Measurements from ENCODE around the gene GALNT17.
"Not testable (repeated sequence)": the region's sequence is repeated elsewhere in the genome, so short reads cannot be mapped to it uniquely, and the experiment has no call there.

Gene GALNT17

DNA sequence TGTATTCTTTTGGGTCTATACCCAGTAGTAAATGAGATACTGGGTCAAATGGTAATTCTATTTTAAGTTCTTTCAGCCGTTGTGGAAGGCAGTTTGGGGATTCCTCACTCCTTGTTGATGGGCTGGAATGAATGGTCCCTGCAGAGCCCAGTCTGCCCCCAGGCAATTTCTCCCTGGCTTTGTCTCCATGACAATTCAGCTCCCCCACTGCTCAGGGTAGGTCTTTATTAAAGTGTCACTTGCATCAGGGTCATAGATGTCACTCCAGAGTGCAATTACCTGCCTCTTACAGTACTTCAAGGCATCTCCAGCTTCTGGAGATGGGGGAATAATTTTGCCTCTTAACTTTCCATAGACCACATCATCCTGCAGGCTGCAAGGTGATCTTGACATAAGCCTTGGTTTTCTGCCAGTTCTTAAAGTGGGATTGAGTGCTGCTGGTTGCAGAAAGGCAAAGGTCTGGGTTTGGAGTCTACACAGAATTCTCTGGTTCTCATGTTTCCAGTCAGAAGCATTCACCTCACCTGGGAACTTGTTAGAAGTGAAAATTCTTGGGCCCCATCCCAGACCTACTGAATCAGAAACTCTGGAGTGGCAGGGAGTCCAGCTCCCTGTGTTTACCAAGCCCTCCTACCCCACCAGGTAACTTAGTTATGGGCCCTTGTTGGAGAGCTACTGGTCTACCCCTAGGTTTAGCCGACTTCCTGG is 442.4 kb downstream of the GALNT17 start:
- no peak overlapping the region for H3K27ac ChIP-seq
- ChIA-PET CTCF (no interaction called here), POLR2A (ENCODE audit: low non-redundant PET) (no interaction called here)
- DNase-seq (ENCODE audit: low spot score): no peak
- TF ChIP-seq, protein P1, sequence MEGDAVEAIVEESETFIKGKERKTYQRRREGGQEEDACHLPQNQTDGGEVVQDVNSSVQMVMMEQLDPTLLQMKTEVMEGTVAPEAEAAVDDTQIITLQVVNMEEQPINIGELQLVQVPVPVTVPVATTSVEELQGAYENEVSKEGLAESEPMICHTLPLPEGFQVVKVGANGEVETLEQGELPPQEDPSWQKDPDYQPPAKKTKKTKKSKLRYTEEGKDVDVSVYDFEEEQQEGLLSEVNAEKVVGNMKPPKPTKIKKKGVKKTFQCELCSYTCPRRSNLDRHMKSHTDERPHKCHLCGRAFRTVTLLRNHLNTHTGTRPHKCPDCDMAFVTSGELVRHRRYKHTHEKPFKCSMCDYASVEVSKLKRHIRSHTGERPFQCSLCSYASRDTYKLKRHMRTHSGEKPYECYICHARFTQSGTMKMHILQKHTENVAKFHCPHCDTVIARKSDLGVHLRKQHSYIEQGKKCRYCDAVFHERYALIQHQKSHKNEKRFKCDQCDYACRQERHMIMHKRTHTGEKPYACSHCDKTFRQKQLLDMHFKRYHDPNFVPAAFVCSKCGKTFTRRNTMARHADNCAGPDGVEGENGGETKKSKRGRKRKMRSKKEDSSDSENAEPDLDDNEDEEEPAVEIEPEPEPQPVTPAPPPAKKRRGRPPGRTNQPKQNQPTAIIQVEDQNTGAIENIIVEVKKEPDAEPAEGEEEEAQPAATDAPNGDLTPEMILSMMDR (conservative IDR thresholded peaks at IDR 0.05; ENCODE audit: low read depth): no peak

GRCh38 chr7:71580027-71580426 is 448.1 kb downstream of the GALNT17 start:
- no peak overlapping the region for H3K27ac ChIP-seq
- no peak for DNase-seq (ENCODE audit: low spot score)
- TF ChIP-seq, protein P1 (conservative IDR thresholded peaks at IDR 0.05; ENCODE audit: low read depth): no peak
- POLR2A ChIA-PET (ENCODE audit: low non-redundant PET): no interaction called here
- CTCF ChIA-PET: no interaction called here

- ChIA-PET POLR2A (ENCODE audit: low non-redundant PET) (no interaction called here), CTCF (no interaction called here)
- no peak for DNase-seq (ENCODE audit: low spot score)
- TF ChIP-seq, protein P1 (conservative IDR thresholded peaks at IDR 0.05; ENCODE audit: low read depth): no peak
- no peak overlapping the region for H3K27ac ChIP-seq
Measured at GRCh38 chr7:71584256-71584655, 452.3 kb downstream of the GALNT17 start.

- DNase-seq (ENCODE audit: low spot score): no peak
- CTCF ChIA-PET: interaction anchor here (0.6 kb wide), 1 partner anchor 415 kb away, joined by 3 read pairs; no protein-coding TSS in a partner anchor
- H3K27ac ChIP-seq: no peak overlapping the region
- TF ChIP-seq, protein P1 (conservative IDR thresholded peaks at IDR 0.05; ENCODE audit: low read depth): no peak
- POLR2A ChIA-PET (ENCODE audit: low non-redundant PET): no interaction called here
Measured at GRCh38 chr7:71591876-71592275, 459.9 kb downstream of the GALNT17 start.

- CTCF ChIA-PET: interaction anchor here (0.6 kb wide), 1 partner anchor 415 kb away, joined by 3 read pairs; no protein-coding TSS in a partner anchor
- POLR2A ChIA-PET (ENCODE audit: low non-redundant PET); DNase-seq (ENCODE audit: low spot score); H3K27ac ChIP-seq: not testable (repeated sequence)
Measured at GRCh38 chr7:71592388-71592787, 460.4 kb downstream of the GALNT17 start.

DNA sequence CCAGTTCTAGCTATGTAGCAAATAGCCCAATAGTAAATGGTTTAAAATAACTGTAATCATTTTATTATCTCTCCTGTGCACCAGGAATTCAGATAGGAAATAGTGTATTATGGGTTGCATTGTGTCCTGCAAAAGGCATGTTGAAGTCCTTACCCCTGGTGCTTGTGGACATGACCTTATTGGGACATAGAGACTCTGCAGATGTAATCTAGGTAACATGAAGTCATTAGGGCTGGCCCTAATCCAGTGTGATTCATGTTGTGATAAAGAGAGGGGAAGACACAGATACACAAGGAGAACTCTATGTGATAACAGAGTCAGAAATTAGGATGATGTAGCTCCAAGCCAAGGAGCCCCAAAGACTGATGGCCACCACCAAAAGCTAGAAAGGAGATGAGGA is 462.8 kb downstream of the GALNT17 start:
- no peak for DNase-seq (ENCODE audit: low spot score)
- TF ChIP-seq, protein P1 (conservative IDR thresholded peaks at IDR 0.05; ENCODE audit: low read depth): no peak
- CTCF ChIA-PET: no interaction called here
- POLR2A ChIA-PET (ENCODE audit: low non-redundant PET): no interaction called here
- no peak overlapping the region for H3K27ac ChIP-seq

- DNase-seq (ENCODE audit: low spot score): no peak
- H3K27ac ChIP-seq: no peak overlapping the region
- TF ChIP-seq, protein P1 (conservative IDR thresholded peaks at IDR 0.05; ENCODE audit: low read depth): no peak
- ChIA-PET POLR2A (ENCODE audit: low non-redundant PET) (no interaction called here), CTCF (no interaction called here)
Measured at GRCh38 chr7:71595176-71595575, 463.2 kb downstream of the GALNT17 start.

Measured in RWPE1 (cell line).